GM20000 (cell line): ENCODE data around the gene RANBP3L.

ENCODE experiments used
- DNase-seq: peaks from one replicate; pipeline ENCODE4 v3.0.0; 2012; ENCODE audit warnings: low spot score
- CTCF ChIP-seq: IDR thresholded peaks from 2 replicates; pipeline ENCODE4 v1.5.1; 2012; ENCODE audit warnings: mild to moderate bottlenecking, control low read depth; ENCODE audit errors: extremely low read depth, missing control alignments

The RANBP3L gene

GRCh38 chr5:36279054-36279698, 22.5 kb downstream of the RANBP3L start:
- no peak for DNase-seq
- TF ChIP-seq CTCF: no peak

- no peak for DNase-seq
- no peak for TF ChIP-seq CTCF
Observed at GRCh38 chr5:36277521-36278176, 24.1 kb downstream of the RANBP3L start.

- DNase-seq: no peak
Observed at GRCh38 chr5:36276864-36277263, 24.8 kb downstream of the RANBP3L start.

GRCh38 chr5:36273809-36274526, 27.7 kb downstream of the RANBP3L start:
- DNase-seq: no peak
- no peak for TF ChIP-seq CTCF

More at GRCh38 chr5:36276864-36277263, 24.8 kb downstream of the RANBP3L start:
- TF ChIP-seq CTCF: no peak

- no peak for DNase-seq
- no peak for TF ChIP-seq CTCF
Observed at GRCh38 chr5:36272136-36272690, 29.5 kb downstream of the RANBP3L start.

- TF ChIP-seq CTCF: no peak
- no peak for DNase-seq
Observed at GRCh38 chr5:36270876-36271575, 30.7 kb downstream of the RANBP3L start.
